ENCODE measurements around the gene C6orf132. TPM values are rescaled to one million over a fixed set of nuclear protein-coding genes. Genes with fewer than 3 reads are reported as not detected.

Gene C6orf132
- total and polyA plus RNA-seq, 10 of the 15 experiments (the other 5 are each of a cell fraction or from before 2014, with no cell fraction given) = 0.04 to 0.05 TPM; not detected in 8

- H3K4me2 ChIP-seq (ENCODE audit: control insufficient read depth, insufficient read depth) = no peak overlapping the region
- H4K20me1 ChIP-seq (ENCODE audit: control insufficient read depth, insufficient read depth) = no peaks in the 10 kb centered on the region
- no peak for DNase-seq (ENCODE audit: low read depth, low spot score)
- RAD21 ChIA-PET (ENCODE audit: unreplicated experiment) = no interaction called here
- POLR2A ChIA-PET = no interaction called here
- H3K9me3 ChIP-seq (replicated peaks; ENCODE audit: control insufficient read depth, insufficient read depth, low read length) = no peaks in the 10 kb centered on the region
- SMC1A ChIA-PET (ENCODE audit: uncharacterized antibody, unreplicated experiment) = no interaction called here
- H3K4me1 ChIP-seq (ENCODE audit: control insufficient read depth, insufficient read depth, low read length) = no peaks in the 10 kb centered on the region
- H3K27ac ChIP-seq (ENCODE audit: control insufficient read depth, insufficient read depth) = no peak overlapping the region
- no peak for FAIRE-seq
- no peak for TF ChIP-seq MTA2 (IDR thresholded peaks at IDR 0.05; ENCODE audit: low read depth)
- 13% methylated on average over 3 of the region's 3 CpGs for WGBS (ENCODE audit: insufficient coverage, insufficient replicate concordance, low lambda C conversion rate, missing lambda C conversion rate)
- in situ Hi-C loops (cut with MboI) (no loop called here), intact Hi-C loops (cut with micrococcal nuclease; ENCODE audit: unreplicated experiment) (no loop called here)
- no peak overlapping the region for H3K9ac ChIP-seq (ENCODE audit: control insufficient read depth, insufficient read depth, low read length)
- H3K36me3 ChIP-seq (ENCODE audit: control insufficient read depth in 2 of 2, insufficient read depth in 2 of 2, low read length in 1 of 2) = no peaks in the 10 kb centered on the region
- H3K79me2 ChIP-seq (ENCODE audit: control insufficient read depth, insufficient read depth, low read length) = no peaks in the 10 kb centered on the region
- no peaks in the 10 kb centered on the region for H3K27me3 ChIP-seq (replicated peaks in 1 of 2; ENCODE audit: control insufficient read depth in 2 of 2, insufficient read depth in 2 of 2, low read length in 1 of 2)
- ATAC-seq = no peak
- CTCF ChIA-PET = no interaction called here
- no peak overlapping the region for H3K4me3 ChIP-seq
- no peak overlapping the region for H2AFZ ChIP-seq (ENCODE audit: control insufficient read depth, low read depth, low read length)
- BruUV-seq (replicated peaks) = no TSS peak
Measured at GRCh38 chr6:42125663-42126062, 16.8 kb downstream of the C6orf132 start.

- POLR2A ChIA-PET = no interaction called here
- no peaks in the 10 kb centered on the region for H3K36me3 ChIP-seq (ENCODE audit: control insufficient read depth in 2 of 2, insufficient read depth in 2 of 2, low read length in 1 of 2)
- H3K9ac ChIP-seq (ENCODE audit: control insufficient read depth, insufficient read depth, low read length) = no peak overlapping the region
- no peaks in the 10 kb centered on the region for H3K4me1 ChIP-seq (ENCODE audit: control insufficient read depth, insufficient read depth, low read length)
- BruUV-seq (replicated peaks) = no TSS peak
- no peak overlapping the region for H3K27ac ChIP-seq (ENCODE audit: control insufficient read depth, insufficient read depth)
- intact Hi-C loops (cut with micrococcal nuclease; ENCODE audit: unreplicated experiment) = no loop called here
- H3K4me3 ChIP-seq = no peak overlapping the region
- FAIRE-seq = no peak
- H3K9me3 ChIP-seq (replicated peaks; ENCODE audit: control insufficient read depth, insufficient read depth, low read length) = no peaks in the 10 kb centered on the region
- in situ Hi-C loops (cut with MboI) = no loop called here
- no peaks in the 10 kb centered on the region for H4K20me1 ChIP-seq (ENCODE audit: control insufficient read depth, insufficient read depth)
- H3K27me3 ChIP-seq (replicated peaks in 1 of 2; ENCODE audit: control insufficient read depth in 2 of 2, insufficient read depth in 2 of 2, low read length in 1 of 2) = no peaks in the 10 kb centered on the region
- no peak overlapping the region for H3K4me2 ChIP-seq (ENCODE audit: control insufficient read depth, insufficient read depth)
- SMC1A ChIA-PET (ENCODE audit: uncharacterized antibody, unreplicated experiment) = no interaction called here
- WGBS (ENCODE audit: insufficient coverage, insufficient replicate concordance, low lambda C conversion rate, missing lambda C conversion rate) = 48% methylated on average over 14 of the region's 14 CpGs
- H2AFZ ChIP-seq (ENCODE audit: control insufficient read depth, low read depth, low read length) = no peak overlapping the region
- no peak for DNase-seq (ENCODE audit: low read depth, low spot score)
- H3K79me2 ChIP-seq (ENCODE audit: control insufficient read depth, insufficient read depth, low read length) = no peaks in the 10 kb centered on the region
- ATAC-seq = no peak
- CTCF ChIA-PET = interaction anchor here (1.1 kb wide), 1 partner anchor 21 kb away, joined by 4 read pairs; no protein-coding TSS in a partner anchor
- RAD21 ChIA-PET (ENCODE audit: unreplicated experiment) = no interaction called here
- no peak for TF ChIP-seq E2F8 (IDR thresholded peaks at IDR 0.05; ENCODE audit: low read depth, partially characterized antibody)
- TF ChIP-seq NR2C2 (IDR thresholded peaks at IDR 0.05; ENCODE audit: borderline replicate concordance, control insufficient read depth, insufficient read length, low read depth) = no peak
- TF ChIP-seq CHD4 (IDR thresholded peaks at IDR 0.05) = no peak
- no peak for TF ChIP-seq SMAD1 (IDR thresholded peaks at IDR 0.05; ENCODE audit: low read depth, partially characterized antibody)
- no peak for TF ChIP-seq ZSCAN29 (IDR thresholded peaks at IDR 0.05)
- TF ChIP-seq POLR2AphosphoS5 (IDR thresholded peaks at IDR 0.05; ENCODE audit: low read length) = no peak
- TF ChIP-seq EGR1 (IDR thresholded peaks at IDR 0.05; ENCODE audit: borderline replicate concordance in 1 of 2, low read depth in 2 of 2, low read length in 2 of 2) = no peak
- TF ChIP-seq CEBPZ (IDR thresholded peaks at IDR 0.05; ENCODE audit: low read depth, low read length) = no peak
- TF ChIP-seq BHLHE40 (IDR thresholded peaks at IDR 0.05; ENCODE audit: borderline replicate concordance in 1 of 2, low read depth in 2 of 2, low read length in 1 of 2) = no peak
- no peak for TF ChIP-seq BRCA1 (IDR thresholded peaks at IDR 0.05; ENCODE audit: low read depth, low read length)
- no peak for TF ChIP-seq POLR2A (IDR thresholded peaks at IDR 0.05; ENCODE audit: low read depth, low read length)
- TF ChIP-seq, protein P1, sequence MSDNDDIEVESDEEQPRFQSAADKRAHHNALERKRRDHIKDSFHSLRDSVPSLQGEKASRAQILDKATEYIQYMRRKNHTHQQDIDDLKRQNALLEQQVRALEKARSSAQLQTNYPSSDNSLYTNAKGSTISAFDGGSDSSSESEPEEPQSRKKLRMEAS (IDR thresholded peaks at IDR 0.05; ENCODE audit: low read depth, low read length) = no peak
Measured at GRCh38 chr6:42125231-42125630, 17.2 kb downstream of the C6orf132 start.

Data from GM12878 (cell line).